GM21390 (cell line): ENCODE data around the gene MLXIP.
"Not testable (repeated sequence)": the region's sequence is repeated elsewhere in the genome, so short reads cannot be mapped to it uniquely, and the experiment has no call there.

Experiments used
- ATAC-seq: cut with Tn5 transposase; IDR thresholded peaks from one replicate; pipeline ENCODE4 v1.9.1; 2021; ENCODE audit not compliant: unreplicated experiment

Gene MLXIP

DNA sequence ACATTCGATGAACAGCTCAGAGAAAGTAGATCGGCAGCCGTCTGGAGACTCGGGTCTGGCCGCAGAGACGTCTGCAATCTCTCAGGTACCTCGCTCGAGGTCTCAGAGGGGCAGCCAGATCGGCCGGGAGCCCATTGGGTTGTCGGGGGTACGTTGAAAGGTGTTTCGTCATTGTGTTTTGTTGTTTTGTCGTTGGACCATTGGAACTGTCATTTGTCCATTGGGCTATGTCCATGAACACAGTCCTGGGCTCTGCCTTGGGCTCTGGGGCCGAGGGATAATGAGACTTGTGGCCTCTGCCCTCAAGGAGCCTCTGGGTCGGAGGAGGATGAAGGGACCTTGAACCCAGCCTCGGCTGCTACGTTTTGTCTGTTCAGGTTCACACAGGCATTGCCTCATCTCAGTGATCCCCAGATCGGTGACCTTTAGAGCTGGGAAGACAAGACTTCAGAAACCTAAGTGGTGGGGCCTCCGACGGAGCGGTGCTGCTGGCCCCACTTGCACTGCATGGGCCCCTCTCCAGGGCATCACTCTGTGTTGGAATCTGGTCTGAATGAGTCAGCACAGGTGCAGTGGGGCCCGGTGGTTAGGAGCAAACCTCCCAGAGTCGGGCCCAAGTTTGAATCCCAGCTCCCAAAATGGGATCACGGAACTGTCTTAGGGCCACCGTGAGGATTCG, 23.6 kb upstream of the MLXIP start:
- ATAC-seq, result no peak

DNA sequence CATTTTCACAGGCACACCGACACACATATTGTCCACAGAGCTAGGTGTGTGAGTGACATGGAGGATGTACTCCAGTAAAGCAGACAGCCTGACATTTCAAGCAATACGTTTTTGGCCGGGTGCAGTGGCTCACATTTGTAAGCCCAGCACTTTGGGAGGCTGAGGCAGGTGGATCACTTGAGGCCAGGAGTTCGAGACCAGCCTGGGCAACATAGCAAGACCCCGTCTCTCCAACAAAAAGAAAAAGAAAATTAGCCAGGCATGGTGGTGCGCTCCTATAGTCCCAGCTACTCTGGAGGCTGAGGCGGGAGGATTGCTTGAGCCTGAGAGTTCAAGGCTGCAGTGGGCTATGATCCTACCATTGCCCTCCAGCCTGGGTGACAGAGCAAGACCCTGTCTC, 22.1 kb upstream of the MLXIP start:
- ATAC-seq, result not testable (repeated sequence)

DNA sequence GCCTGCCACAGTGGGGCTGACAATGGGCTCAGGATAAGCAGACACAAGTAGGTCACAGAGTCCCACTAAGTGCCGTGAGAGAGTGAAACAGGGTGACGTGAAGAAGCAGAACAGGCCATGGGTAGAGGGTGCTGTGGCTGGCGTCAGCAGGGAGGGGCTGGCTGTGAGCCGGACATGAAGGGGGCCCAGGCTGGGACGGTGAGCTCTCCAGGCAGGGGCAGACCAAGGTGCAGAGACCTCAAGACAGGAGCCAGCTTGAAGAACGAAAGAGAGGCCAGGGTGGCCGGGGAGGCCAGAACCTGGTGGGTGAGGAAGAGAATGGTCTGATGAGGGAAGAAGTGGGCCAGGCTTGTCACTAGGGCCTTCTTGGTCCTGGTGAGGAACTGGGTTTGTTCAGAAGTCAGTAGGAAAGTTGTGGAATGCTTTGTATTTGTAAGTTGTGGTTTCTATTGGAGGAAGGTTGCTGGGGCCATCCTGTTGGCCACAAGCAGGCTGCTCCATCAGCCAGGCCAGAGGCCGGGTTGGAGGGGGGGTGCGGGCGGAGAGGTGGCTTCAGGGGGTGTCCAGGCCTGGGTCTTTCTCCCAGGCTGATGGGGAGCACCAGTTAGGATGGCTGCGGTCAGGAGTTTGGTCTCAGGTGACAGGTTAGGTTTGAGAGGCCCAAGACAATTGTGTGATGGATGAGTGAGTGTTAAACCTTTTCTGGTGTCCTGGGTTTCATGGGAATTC, 21.4 kb upstream of the MLXIP start:
- no peak for ATAC-seq

DNA sequence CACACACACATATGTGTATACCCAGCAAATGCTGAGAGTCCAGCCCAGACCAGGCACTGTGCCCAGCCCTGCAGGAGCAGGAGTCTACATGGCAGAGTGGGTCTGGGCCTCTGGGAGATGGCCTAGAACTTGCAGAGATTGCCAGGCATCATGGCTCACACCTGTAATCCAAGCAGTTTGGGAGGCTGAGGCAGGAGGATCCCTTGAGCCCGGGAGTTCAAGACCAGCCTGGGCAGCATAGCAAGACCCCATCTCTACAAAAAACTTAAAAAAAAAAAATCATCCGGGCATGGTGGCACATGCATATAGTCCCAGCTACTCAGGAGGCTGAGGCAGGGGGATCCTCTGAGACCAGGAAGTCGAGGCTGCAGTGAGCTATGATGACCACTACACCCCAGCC, 20.8 kb upstream of the MLXIP start:
- ATAC-seq, result no peak

DNA sequence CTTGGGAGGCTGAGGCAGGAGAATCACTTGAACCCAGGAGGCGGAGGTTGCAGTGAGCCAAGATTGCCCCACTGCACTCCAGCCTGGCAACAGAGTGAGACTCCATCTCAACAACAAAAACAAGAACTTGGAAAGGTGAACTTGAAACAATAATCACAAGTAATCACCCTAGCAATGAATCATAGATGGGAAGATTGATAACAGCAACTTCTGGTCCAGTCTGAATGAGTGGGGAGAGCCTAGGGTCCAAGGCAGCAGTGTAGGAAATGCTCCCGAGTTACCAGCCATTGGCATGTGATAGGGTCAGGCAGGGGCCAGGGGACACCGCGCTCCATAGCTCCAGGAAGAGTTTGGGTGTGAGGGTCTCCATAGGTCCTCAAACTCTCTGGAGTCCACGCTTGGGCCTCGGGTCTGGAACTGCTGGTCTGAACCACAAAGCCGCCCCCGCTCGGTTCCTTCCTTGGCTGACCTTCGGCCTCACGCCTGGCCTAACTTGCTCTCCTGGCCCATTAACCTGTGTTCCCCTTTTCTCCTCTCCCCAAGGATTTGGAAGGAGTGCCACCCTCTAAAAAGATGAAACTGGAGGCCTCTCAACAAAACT, 19.9 kb upstream of the MLXIP start:
- no peak for ATAC-seq

DNA sequence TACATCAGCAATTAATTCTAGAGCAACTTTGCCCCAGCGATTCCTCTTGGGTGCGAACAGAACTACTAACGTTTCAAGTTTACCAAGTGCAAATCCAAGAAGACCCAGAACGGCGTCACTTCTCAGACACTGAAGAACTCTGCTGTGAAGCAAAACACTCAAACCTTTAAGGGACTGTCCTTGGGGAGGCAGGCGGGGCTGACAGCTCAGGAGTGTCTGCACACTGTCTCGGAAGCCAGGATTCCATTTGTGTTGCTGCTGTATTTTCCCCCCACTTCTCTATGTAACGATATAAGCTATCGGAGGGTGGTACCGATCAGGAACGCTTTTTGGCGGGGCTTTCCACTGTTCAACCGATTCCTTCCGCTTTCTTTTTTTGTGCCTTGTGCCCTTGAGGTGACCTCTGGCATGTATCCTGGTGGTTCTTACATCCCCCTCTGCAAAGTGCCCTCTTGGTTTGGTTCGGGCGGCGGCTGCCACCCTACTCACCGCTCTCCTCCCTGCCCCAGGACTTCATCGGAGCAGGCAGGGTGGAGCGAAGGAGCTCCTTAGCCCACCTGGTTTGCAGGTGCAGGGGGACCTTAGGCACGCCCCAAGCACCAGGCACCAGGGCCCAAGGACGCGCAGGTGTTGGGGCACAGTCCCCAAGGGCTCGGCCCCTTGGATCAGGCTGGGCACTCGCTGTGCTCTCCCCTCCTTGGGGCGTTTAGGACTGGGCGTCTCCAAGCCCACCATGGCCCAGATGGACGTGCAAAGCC, 19.2 kb upstream of the MLXIP start:
- no peak for ATAC-seq

DNA sequence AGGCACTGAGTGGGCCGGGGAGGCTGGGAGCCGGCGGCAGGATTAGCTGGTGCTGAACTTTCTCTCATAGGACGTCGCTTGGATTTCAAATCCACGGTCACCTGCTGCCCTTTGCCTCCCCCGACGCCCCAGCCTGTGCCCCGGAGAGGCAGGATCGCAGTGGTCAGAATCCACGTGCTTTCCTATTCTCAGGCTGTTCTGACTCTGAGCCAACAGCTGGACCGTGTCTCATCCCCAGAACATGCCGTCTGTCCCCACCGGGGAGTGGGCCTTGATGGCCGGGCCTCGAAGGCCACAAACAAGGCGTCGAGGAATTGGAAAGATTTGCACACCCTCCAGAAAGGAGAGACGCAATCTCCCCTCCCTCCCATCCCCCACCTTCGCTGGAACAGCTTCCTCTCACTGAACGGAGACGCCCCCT, 18.5 kb upstream of the MLXIP start:
- no peak for ATAC-seq

DNA sequence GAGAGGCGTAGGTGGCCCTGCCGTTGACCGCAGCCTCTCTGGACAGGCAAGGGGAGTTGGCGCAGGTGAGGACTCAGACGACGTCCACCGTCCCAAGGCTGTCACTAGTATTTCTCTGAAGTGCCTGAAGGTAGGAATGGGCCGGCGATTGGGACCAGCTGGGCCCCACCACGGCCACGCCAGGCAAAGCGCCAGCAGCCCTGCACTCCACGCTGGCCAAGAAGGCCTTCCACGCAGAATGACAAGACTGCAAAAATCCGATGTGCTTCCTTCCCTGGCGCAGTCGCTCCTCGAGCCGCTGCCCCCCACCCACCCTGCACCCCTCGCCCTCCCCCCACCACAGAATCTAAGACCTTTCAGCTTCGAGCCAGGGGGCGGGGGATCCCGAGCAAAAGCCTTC, 17.3 kb upstream of the MLXIP start:
- ATAC-seq, result no peak

DNA sequence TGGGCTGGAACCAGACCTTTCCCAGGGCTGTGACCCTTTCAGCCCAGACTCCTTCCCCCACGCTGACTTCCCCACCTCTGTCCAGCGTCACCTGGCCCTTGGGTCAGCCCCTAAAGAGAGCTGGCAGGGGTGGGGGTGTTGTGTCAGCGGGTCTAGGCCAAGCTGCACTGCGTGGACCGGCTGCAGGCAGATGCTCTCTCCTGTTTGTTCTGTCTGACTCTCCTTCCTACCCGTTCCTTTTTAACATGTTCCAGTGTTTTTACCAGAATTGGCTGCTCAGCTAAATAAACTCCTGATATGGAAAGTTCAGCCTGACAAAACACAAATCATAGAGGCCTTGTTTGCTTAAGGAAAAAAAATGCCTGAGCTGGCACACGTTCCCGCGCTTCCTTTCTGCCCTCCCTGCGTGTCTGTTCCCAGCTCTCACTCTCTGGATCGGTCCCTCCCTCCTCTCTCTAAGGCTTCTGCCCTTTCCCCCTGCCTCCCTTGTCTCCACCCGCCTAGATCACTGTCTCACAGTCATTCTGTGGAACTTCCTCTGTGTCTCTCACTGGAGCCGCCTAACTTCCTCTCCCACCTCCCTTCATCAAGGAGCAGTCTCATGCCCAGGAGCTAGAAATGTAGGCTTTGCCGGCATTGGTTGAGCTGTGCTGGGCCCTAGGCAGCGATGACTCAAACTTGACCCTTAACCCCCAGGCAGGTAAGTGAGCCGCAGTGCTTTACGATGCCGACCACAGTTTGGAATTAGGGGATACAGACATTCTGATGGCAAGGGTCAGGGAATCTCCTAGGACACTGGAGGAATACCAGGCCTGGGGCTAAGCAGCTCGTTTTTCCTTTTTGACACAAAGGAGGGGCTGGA, 15.5 kb upstream of the MLXIP start:
- no peak for ATAC-seq

DNA sequence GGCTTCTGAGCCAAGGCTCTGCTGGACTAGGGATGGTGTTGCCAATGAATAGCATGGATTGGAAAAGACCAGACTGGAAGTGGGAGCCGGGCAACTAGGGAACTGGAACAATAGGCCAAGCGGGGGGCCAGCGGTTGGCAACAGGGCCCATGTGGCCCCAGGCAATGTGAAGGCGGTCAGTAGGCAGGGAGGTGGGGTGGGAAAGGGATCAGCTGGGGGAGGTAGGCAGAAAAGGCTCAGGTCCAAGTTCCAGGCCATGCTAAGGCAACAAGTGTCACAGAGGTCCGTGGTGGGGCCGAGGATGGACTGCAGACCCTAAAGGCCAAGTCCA, 14.9 kb upstream of the MLXIP start:
- no peak for ATAC-seq

DNA sequence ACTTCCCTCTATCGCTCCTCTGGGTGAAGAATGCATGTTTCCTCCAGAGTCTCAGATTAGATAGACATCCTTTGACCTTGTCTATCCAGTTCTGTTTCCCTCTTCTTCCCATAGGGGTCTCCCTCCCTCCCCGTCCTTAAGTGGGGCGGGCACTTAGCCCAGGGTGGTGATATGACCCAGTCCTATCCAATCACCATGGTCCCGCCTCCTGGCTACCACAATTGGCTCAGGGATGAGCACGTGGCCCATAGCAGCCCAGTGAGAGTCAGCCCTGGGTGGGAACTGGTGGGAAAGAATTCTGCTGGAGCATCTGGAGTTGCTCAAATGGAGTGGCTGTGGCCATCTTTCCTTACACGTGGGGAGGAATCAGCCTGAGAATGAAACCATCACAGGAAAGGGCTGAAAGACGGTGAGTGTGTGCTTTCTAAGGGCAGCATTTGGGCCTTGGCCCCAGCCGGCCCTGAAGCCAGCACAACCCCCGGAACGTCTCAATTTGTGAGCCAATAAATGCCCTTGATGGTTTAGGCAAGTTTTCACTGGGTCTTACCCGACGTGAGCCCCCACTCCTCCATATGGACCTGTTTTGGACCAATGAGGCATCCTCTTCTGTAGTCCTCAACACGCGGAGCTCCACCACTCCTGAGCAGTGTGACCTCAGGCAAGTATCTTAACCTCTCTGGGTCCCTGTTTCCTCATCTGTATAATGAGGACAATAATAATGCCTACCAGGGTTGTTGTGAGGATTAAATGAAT, 14.4 kb upstream of the MLXIP start:
- ATAC-seq, result no peak

DNA sequence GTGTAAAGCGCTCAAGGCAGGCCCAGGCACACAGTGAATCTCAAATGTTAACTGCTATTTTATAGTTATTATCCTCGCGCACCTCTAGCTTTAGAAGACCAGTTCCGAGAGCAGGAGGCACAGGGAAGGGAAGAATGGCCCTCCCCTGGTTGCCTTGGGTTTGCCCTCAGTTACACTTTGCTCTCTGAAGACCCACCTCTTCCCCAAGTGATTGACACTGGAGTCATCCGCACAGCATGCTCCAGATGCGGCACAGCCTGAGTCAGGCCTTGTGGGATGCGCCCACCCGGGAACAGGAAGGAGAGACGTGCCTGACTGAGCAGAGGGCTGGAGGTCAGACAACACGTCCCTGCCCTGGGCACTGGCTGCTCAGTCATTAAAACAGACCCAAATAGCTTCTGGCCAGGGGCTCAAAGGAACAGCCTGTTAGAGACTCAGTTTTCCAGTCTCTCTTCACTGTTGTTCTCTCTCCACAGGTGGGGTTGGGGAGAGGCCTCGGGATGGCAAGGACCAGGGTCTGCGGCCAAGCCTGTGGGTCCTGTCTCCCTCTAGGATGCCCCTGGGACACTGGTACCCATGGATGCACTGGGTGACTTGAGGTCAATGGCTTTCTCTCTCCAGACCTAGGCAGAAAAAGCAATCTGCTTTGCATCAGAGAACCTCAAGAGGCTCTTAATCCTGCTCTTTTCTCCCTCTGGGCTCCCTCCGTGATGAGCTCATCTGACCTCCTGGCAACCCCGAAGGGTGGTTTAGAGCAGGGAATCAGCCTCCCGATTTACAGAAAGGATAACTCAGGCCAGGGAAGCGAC, 13.6 kb upstream of the MLXIP start:
- ATAC-seq, result no peak

DNA sequence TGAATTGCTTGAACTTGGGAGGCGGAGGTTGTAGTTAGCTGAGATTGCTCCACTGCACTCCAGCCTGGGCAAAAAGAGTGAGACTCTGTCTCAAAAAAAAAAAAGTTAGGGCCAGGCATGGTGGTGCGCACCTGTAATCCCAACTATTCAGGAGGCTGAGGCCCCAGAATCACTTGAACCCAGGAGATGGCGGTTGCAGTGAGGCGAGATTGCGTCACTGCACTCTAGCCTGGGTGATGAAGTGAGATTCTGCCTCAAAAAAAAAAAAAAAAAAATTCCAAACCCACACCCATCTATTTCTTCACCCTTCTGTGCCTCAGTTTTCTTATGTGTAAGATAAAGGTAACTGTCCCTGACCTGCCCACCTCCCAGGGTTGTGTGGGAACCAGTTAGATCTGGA, 11.0 kb upstream of the MLXIP start:
- no peak for ATAC-seq

DNA sequence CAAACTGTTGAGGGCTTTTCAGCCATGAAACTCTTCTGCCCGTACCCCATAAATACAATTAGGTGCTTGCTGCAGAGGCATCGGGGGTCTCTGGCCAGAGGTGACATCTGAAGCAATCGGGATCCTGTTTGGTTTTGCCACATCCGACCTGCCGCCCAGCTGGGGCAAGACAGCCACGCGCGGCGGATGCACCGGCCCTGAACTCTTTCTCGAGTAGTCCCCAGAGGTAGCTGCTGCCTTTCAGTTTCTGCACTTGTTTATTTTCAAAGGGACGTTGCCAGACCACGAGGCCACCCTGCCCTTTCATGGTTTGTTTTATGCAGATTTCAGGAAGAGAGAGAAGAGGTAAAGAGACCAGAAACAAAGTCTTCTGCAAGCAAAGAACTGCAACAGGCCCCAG, 10.6 kb upstream of the MLXIP start:
- ATAC-seq, result peak; percentile 93

DNA sequence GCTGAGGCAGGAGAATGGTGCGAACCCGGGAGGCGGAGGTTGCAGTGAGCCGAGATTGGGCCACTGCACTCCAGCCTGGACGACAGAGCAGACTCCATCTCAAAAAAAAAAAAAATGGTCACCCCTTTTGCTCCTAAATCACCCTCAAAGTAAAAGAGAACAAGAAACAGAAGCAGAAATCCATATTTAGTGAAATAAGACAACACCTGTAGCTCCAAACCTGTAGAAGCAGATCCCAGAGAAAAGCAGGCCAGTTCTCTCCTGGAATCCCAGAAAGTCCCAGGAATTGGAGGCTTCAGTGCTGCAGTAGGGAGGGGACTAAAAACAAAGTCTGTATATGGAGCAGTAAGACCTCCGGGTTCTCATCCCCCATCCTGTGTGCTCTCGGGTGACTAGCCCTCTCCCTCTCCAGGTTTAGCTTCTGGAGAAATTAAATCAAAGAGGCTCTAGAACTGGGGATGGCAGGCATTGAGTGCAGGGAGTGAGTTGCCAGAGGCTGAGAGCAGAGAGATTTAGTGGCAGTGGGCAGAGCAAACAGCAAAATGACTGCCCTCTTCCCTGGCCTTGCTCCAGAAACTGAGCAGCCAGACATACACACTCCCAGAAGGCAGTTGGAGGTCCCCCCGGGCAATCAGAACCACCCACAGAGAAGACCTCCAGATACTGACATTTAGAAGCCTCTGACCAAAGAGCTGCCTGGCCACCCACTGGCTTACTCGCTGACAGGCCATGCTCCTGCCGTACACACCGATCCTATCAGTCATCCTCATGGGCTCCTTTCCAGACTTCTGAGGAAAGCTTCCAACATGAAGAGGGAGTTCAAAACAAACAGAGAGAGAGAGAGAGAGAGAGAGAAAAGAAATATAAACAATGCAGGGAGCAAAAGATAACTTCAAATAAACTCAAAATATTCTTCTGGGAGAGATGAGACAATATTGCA, 6.3 kb upstream of the MLXIP start:
- no peak for ATAC-seq

DNA sequence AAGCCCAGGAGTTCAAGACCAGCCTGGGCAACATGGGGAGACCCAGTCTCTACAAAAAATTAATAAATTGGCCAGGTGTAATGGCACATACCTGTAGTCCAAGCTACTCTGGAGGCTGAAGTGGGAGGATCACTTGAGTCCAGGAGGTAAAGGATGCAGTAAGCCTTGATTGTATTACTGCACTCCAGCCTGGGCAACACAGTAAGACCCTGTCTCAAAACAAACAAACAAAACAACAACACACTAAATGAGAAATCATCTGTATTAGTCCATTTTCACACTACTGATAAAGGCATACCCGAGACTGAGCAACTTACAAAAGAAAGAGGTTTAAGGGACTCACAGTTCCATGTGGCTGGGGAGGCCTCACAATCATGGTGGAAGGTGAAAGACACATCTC, 4.7 kb upstream of the MLXIP start:
- no peak for ATAC-seq

DNA sequence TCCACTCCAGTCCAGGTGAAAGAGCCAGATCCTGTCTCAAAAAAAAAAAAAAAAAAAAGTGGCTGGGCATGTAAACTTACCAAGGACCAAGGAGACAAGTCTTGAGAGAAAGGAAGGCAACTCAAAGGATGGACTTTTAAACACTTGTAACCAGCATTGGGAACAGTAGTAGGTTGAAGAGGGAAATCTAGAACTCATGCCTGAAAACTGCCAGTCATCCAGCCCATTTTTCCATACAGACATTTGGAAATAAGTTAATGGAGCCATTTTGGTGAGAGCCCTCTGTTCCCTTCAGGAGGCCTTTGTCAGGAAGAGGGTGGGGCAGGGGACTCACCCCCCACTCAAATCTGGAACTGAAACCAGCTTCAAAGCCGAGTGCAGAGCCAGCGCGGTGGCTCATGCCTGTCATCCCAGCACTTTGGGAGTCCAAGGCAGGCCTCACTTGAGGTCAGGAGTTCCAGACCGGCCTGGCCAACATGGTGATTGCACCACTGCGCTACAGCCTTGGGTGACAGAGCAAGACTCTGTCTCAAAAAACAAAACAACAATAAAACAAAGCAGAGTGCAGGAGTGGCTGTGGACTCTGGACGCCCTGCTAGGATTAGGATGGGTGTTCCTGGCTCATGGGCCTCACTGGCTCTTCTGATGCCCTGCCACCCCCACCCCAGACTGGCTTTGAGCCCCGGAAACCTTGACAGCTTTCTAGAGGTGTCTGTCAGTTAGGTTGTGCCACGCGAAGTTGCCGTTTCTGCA, 1.6 kb upstream of the MLXIP start:
- no peak for ATAC-seq
